Osteoblast (primary cell): ENCODE results near the gene PTGER4. TPM values are rescaled to one million over a fixed set of nuclear protein-coding genes. Genes with fewer than 3 reads are reported as not detected.
"Not testable (repeated sequence)": the region's sequence is repeated elsewhere in the genome, so short reads cannot be mapped to it uniquely, and the experiment has no call there.

ENCODE experiments used
- DNase-seq: peaks from one replicate; pipeline ENCODE4 v3.0.0; 2011; ENCODE audit warnings: low spot score, mixed read lengths; ENCODE audit not compliant: insufficient read length; ENCODE audit errors: missing footprints
- H2AFZ ChIP-seq: 2 replicates; pipeline ENCODE4 v1.6.0; 2011; ENCODE audit warnings: mild to moderate bottlenecking, low read length
- H3K27ac ChIP-seq: 2 replicates; pipeline ENCODE4 v1.5.1; 2011; ENCODE audit warnings: mild to moderate bottlenecking, low read depth, low read length, moderate library complexity
- H3K27me3 ChIP-seq: 2 replicates; pipeline ENCODE4 v1.6.0; 2012; ENCODE audit warnings: mild to moderate bottlenecking, control low read depth, inconsistent platforms, low read length, moderate library complexity; ENCODE audit not compliant: insufficient read depth
- H3K36me3 ChIP-seq: 2 replicates; pipeline ENCODE4 v1.5.1; 2011; ENCODE audit warnings: mild to moderate bottlenecking, low read length, control low read depth, moderate library complexity; ENCODE audit not compliant: insufficient read depth
- H3K4me1 ChIP-seq: 2 replicates; pipeline ENCODE4 v1.5.1; 2011; ENCODE audit warnings: mild to moderate bottlenecking, low read length, control low read depth, moderate library complexity; ENCODE audit not compliant: insufficient read depth
- H3K4me2 ChIP-seq: 2 replicates; pipeline ENCODE4 v1.6.0; 2011; ENCODE audit warnings: mild to moderate bottlenecking, low read length; ENCODE audit not compliant: insufficient read depth
- H3K4me3 ChIP-seq: fragments of 200-600 bp; sonication (generic); 3 replicates; pipeline ENCODE4 v1.5.1; 2012; ENCODE audit warnings: mild to moderate bottlenecking, low read length, inconsistent platforms; ENCODE audit not compliant: insufficient read depth
- H3K79me2 ChIP-seq: 2 replicates; pipeline ENCODE4 v1.6.0; 2012; ENCODE audit warnings: mild to moderate bottlenecking, low read length, control low read depth, inconsistent platforms; ENCODE audit not compliant: insufficient read depth
- H3K9me3 ChIP-seq: 2 replicates; pipeline ENCODE4 v1.5.1; 2011; ENCODE audit warnings: low read depth, low read length, control low read depth
- H4K20me1 ChIP-seq: 2 replicates; pipeline ENCODE4 v1.6.0; 2012; ENCODE audit warnings: mild to moderate bottlenecking, low read length, control low read depth; ENCODE audit not compliant: insufficient read depth
- total RNA-seq: library from RNA; depleted of rRNA; stranded (reverse); fragments of >200 nt; gene quantifications from 2 replicates; pipeline ENCODE4 v1.2.3, GENCODE V29; 2012
- TF ChIP-seq, protein P1 (sequence below): IDR thresholded peaks from 2 replicates; pipeline ENCODE4 v1.5.1; 2011; ENCODE audit warnings: mild to moderate bottlenecking, low read depth, low read length, moderate library complexity; ENCODE audit errors: extremely low read depth

The PTGER4 gene
- total RNA-seq, 1 donor, result 15.2 TPM

DNA sequence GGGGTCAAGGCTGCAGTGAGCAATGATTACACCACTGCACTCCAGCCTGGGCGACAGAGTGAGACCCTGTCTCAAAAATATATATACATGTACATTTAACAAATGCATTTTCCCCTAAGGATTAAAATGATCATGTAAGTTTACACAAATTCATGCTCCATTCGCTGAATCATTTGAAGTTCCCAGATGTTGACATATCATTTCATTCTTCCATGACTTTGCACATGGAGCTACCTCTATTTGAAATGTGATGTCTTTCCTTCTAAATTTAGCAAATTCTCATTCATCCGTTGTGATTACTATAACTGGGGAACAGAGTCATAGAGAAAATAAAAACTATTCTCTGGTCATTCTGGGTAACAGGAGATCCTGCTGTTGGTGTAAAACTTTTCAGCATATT lies 10.6 kb downstream of the PTGER4 start:
- TF ChIP-seq, protein P1, sequence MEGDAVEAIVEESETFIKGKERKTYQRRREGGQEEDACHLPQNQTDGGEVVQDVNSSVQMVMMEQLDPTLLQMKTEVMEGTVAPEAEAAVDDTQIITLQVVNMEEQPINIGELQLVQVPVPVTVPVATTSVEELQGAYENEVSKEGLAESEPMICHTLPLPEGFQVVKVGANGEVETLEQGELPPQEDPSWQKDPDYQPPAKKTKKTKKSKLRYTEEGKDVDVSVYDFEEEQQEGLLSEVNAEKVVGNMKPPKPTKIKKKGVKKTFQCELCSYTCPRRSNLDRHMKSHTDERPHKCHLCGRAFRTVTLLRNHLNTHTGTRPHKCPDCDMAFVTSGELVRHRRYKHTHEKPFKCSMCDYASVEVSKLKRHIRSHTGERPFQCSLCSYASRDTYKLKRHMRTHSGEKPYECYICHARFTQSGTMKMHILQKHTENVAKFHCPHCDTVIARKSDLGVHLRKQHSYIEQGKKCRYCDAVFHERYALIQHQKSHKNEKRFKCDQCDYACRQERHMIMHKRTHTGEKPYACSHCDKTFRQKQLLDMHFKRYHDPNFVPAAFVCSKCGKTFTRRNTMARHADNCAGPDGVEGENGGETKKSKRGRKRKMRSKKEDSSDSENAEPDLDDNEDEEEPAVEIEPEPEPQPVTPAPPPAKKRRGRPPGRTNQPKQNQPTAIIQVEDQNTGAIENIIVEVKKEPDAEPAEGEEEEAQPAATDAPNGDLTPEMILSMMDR, result no peak
- H3K9me3 ChIP-seq, result no peaks in the 10 kb centered on the region

DNA sequence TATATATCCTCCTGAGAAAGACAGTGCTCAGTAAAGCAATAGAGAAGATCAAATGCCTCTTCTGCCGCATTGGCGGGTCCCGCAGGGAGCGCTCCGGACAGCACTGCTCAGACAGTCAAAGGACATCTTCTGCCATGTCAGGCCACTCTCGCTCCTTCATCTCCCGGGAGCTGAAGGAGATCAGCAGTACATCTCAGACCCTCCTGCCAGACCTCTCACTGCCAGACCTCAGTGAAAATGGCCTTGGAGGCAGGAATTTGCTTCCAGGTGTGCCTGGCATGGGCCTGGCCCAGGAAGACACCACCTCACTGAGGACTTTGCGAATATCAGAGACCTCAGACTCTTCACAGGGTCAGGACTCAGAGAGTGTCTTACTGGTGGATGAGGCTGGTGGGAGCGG lies 12.2 kb downstream of the PTGER4 start:
- H3K4me3 ChIP-seq, result no peak overlapping the region
- no peaks in the 10 kb centered on the region for H3K27me3 ChIP-seq
- no peak overlapping the region for H2AFZ ChIP-seq
- no peaks in the 10 kb centered on the region for H4K20me1 ChIP-seq
- no peaks in the 10 kb centered on the region for H3K9me3 ChIP-seq
- H3K36me3 ChIP-seq, result no peaks in the 10 kb centered on the region
- TF ChIP-seq, protein P1, result no peak
- DNase-seq, result no peak
- H3K4me1 ChIP-seq, result peaks cover 25% of the 10 kb centered on the region
- H3K79me2 ChIP-seq, result peaks cover 11% of the 10 kb centered on the region
- no peak overlapping the region for H3K4me2 ChIP-seq
- no peak overlapping the region for H3K27ac ChIP-seq

More for the DNA sequence above, 10.6 kb downstream of the PTGER4 start:
- no peak overlapping the region for H3K4me2 ChIP-seq
- no peak overlapping the region for H3K27ac ChIP-seq
- peaks cover 25% of the 10 kb centered on the region for H3K4me1 ChIP-seq
- no peaks in the 10 kb centered on the region for H3K27me3 ChIP-seq
- H4K20me1 ChIP-seq, result no peaks in the 10 kb centered on the region
- H3K4me3 ChIP-seq, result no peak overlapping the region
- no peaks in the 10 kb centered on the region for H3K36me3 ChIP-seq
- H2AFZ ChIP-seq, result no peak overlapping the region
- peaks cover 23% of the 10 kb centered on the region for H3K79me2 ChIP-seq
- no peak for DNase-seq

DNA sequence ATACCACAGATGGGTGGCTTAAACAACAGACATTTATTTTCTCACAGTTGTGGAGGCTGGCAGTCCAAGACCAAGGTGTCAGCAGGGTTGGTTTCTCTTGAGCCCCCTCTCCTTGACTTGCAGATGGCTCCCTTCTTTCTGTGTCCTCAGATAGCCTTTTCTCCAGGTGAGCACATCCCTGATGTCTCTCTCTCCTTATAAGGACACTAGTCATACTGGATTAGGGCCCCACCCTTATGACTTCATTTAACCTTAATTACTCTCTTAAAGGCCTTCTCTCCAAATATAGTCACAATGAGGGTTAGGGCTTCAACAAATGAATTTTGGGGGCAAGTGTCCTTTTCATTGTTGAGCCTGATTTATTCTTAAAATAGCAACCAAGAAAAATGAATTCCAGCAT lies 14.7 kb downstream of the PTGER4 start:
- TF ChIP-seq, protein P1, result no peak
- no peak overlapping the region for H2AFZ ChIP-seq
- no peak overlapping the region for H3K4me2 ChIP-seq
- no peaks in the 10 kb centered on the region for H3K9me3 ChIP-seq
- H3K79me2 ChIP-seq, result peaks cover 9% of the 10 kb centered on the region
- H4K20me1 ChIP-seq, result no peaks in the 10 kb centered on the region
- H3K4me3 ChIP-seq, result no peak overlapping the region
- peaks cover 12% of the 10 kb centered on the region for H3K4me1 ChIP-seq
- no peaks in the 10 kb centered on the region for H3K27me3 ChIP-seq
- no peak overlapping the region for H3K27ac ChIP-seq
- no peak for DNase-seq
- no peaks in the 10 kb centered on the region for H3K36me3 ChIP-seq

DNA sequence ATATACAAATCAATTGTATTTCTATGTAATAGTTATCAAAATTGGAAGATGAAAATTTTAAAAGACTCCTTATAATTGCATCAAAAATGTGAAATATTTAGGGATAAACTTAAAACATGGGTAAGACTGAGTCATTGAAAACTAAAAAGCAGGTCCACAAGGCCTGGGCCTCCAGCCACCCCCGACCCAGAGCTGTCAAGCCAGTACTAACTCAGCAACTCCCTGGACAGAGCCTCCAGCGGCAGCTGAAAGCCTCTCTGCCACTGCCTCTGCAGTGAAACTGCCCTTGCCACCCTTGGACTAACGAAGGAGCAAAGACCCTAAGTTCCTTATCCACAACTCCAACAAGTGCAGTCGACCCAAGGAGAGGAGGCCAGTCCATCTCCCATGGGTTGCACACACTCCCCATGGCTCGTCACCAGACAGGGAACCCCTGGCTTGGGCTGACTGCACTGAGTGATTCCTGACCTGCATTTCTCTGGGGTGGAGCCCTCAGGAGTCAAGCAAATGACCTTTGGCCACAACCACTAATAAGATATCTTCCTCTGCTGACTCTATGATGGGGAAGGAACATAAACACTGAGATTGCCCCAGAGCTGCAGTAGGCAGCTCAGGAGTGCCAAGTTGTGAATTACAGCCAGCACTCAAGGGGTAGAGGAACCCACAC lies 20.5 kb downstream of the PTGER4 start:
- Histone ChIP-seq H4K20me1 (no peaks in the 10 kb centered on the region), H3K36me3 (no peaks in the 10 kb centered on the region), H3K4me1 (no peaks in the 10 kb centered on the region), H3K27me3 (no peaks in the 10 kb centered on the region), H3K79me2 (no peaks in the 10 kb centered on the region), H3K9me3 (peaks cover 3% of the 10 kb centered on the region), H2AFZ (no peak overlapping the region), H3K4me2 (no peak overlapping the region), H3K27ac (no peak overlapping the region), H3K4me3 (no peak overlapping the region)
- TF ChIP-seq, protein P1, result no peak
- no peak for DNase-seq

DNA sequence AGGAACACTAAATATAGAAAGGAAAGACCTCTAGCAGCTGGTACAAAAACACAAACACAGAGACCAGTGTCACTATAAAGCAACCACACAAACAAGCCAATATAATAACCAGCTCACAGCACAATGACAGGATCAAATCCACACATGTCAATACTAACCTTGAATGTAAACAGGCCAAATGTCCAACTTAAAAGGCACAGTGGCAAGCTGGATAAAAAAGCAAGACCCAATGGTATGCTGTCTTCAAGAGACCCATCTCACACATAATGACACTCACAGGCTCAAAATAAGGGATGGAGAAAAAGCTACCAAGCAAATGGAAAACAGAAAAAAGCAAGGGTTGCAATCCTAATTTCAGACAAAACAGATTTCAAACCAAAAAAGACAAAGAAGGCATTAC lies 22.3 kb downstream of the PTGER4 start:
- not testable (repeated sequence) for DNase-seq, H3K36me3 ChIP-seq, H3K27ac ChIP-seq, H4K20me1 ChIP-seq, H3K4me2 ChIP-seq, H3K79me2 ChIP-seq, H3K4me1 ChIP-seq, H3K27me3 ChIP-seq, H3K9me3 ChIP-seq, H3K4me3 ChIP-seq, H2AFZ ChIP-seq

DNA sequence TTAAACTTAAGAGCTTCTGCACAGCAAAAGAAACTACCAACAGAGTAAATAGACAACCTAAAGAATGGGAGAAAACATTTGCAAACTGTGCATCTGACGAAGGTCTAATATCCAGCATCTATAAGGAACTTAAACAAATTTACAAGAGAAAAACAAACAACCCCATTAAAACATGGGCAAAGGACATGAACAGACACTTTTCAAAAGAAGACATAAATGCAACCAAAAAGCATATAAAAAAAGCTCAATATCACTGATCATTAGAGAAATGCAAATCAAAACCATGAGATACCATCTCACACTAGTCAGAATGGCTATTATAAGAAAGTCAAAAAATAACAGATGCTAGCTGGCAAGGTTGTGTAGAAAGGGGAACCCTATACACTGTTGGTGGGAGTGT lies 25.8 kb downstream of the PTGER4 start:
- H3K27ac ChIP-seq, H3K4me3 ChIP-seq, H3K4me1 ChIP-seq, H3K9me3 ChIP-seq, H4K20me1 ChIP-seq, DNase-seq, H3K27me3 ChIP-seq, H2AFZ ChIP-seq, H3K79me2 ChIP-seq, H3K4me2 ChIP-seq, H3K36me3 ChIP-seq: not testable (repeated sequence)
